DND-41 (cell line): ENCODE results near the gene GRWD1.

Source experiments
- ATAC-seq: fragments of 200-7000 bp; cut with Tn5 transposase; 3 replicates; pipeline ENCODE4 v1.9.1; 2021; ENCODE audit warnings: low read depth; ENCODE audit not compliant: insufficient read depth
- DNase-seq: peaks from one replicate; pipeline ENCODE4 v3.0.0-alpha.2; 2020
- H2AFZ ChIP-seq: 2 replicates; pipeline ENCODE4 v1.6.0; 2012; ENCODE audit warnings: low read depth, low read length
- H3K27ac ChIP-seq: 2 replicates; pipeline ENCODE4 v1.5.1; 2012; ENCODE audit warnings: low read length, inconsistent platforms
- H3K27me3 ChIP-seq: fragments of 200-600 bp; sonication (generic); 2 replicates; pipeline ENCODE4 v1.6.0; 2012; ENCODE audit warnings: low read length, mild to moderate bottlenecking, inconsistent platforms; ENCODE audit not compliant: insufficient read depth, poor library complexity
- H3K36me3 ChIP-seq: 2 replicates; pipeline ENCODE4 v1.5.1; 2012; ENCODE audit warnings: low read length, inconsistent platforms; ENCODE audit not compliant: insufficient read depth
- H3K4me1 ChIP-seq: 2 replicates; pipeline ENCODE4 v1.5.1; 2012; ENCODE audit warnings: mild to moderate bottlenecking, low read length; ENCODE audit not compliant: insufficient read depth
- H3K4me2 ChIP-seq: 2 replicates; pipeline ENCODE4 v1.6.0; 2012; ENCODE audit warnings: mild to moderate bottlenecking, moderate library complexity, low read length, inconsistent platforms; ENCODE audit not compliant: insufficient read depth
- H3K4me3 ChIP-seq, 2 experiments: fragments of 200-600 bp in 1 of 2; shearing (Covaris generic) in 1 of 2; 2 replicates each; pipeline ENCODE4 v1.5.1; 2012 to 2016; ENCODE audit warnings: inconsistent platforms in 2 of 2, low read length in 2 of 2, mild to moderate bottlenecking in 2 of 2, low read depth in 1 of 2, moderate library complexity in 1 of 2
- H3K79me2 ChIP-seq: 2 replicates; pipeline ENCODE4 v1.6.0; 2012; ENCODE audit warnings: low read length, inconsistent platforms; ENCODE audit not compliant: insufficient read depth
- H3K9ac ChIP-seq: 2 replicates; pipeline ENCODE4 v1.6.0; 2012; ENCODE audit warnings: low read depth, mild to moderate bottlenecking, inconsistent platforms, low read length, moderate library complexity
- H3K9me3 ChIP-seq: 2 replicates; pipeline ENCODE4 v1.5.1; 2012; ENCODE audit warnings: low read length, moderate library complexity, mild to moderate bottlenecking, inconsistent platforms; ENCODE audit not compliant: insufficient read depth, severe bottlenecking
- H4K20me1 ChIP-seq: 2 replicates; pipeline ENCODE4 v1.6.0; 2012; ENCODE audit warnings: low read length; ENCODE audit not compliant: insufficient read depth
- CTCF ChIP-seq: IDR thresholded peaks from 2 replicates; pipeline ENCODE4 v1.5.1; 2012; ENCODE audit warnings: borderline replicate concordance, low read length, moderate library complexity, mild to moderate bottlenecking; ENCODE audit not compliant: poor library complexity, severe bottlenecking; ENCODE audit errors: extremely low read depth
- EZH2 ChIP-seq: IDR thresholded peaks from 3 replicates; pipeline ENCODE4 v1.6.1; 2012; ENCODE audit warnings: borderline replicate concordance, low read depth, mild to moderate bottlenecking, moderate library complexity, low read length, inconsistent platforms; ENCODE audit not compliant: severe bottlenecking

GRWD1 gene

GRCh38 chr19:48476176-48476575, 30.4 kb downstream of the GRWD1 start:
- DNase-seq: no peak
- H2AFZ ChIP-seq: no peak overlapping the region
- peaks cover 18% of the 10 kb centered on the region for H3K79me2 ChIP-seq
- no peak overlapping the region for H3K9ac ChIP-seq
- H3K9me3 ChIP-seq: no peaks in the 10 kb centered on the region
- no peak overlapping the region for H3K27ac ChIP-seq
- peaks cover 9% of the 10 kb centered on the region for H3K4me1 ChIP-seq
- ATAC-seq: no peak
- H4K20me1 ChIP-seq: peaks cover 80% of the 10 kb centered on the region
- no peak overlapping the region for H3K4me2 ChIP-seq
- no peak overlapping the region for H3K4me3 ChIP-seq
- H3K36me3 ChIP-seq: peaks cover 96% of the 10 kb centered on the region
- TF ChIP-seq CTCF: no peak
- no peak for TF ChIP-seq EZH2
- no peaks in the 10 kb centered on the region for H3K27me3 ChIP-seq

- H3K4me2 ChIP-seq: no peak overlapping the region
- TF ChIP-seq CTCF (no peak), EZH2 (no peak)
- no peak overlapping the region for H2AFZ ChIP-seq
- peaks cover 8% of the 10 kb centered on the region for H3K79me2 ChIP-seq
- H3K27me3 ChIP-seq: no peaks in the 10 kb centered on the region
- H3K36me3 ChIP-seq: peaks cover 86% of the 10 kb centered on the region
- H3K4me3 ChIP-seq: no peak overlapping the region
- H3K27ac ChIP-seq: no peak overlapping the region
- H3K9ac ChIP-seq: no peak overlapping the region
- DNase-seq (no peak), ATAC-seq (no peak)
- no peaks in the 10 kb centered on the region for H3K9me3 ChIP-seq
- peaks cover under 1% of the 10 kb centered on the region; the same call in 1 of the 2 replicates for H3K4me1 ChIP-seq
- peaks cover 74% of the 10 kb centered on the region for H4K20me1 ChIP-seq
Measured at GRCh38 chr19:48477067-48477685, 31.4 kb downstream of the GRWD1 start.

- no peak overlapping the region for H3K4me3 ChIP-seq
- H3K4me2 ChIP-seq: no peak overlapping the region
- H3K79me2 ChIP-seq: 0 out of 2 replicates have a peak, but pooled peaks cover 3% of the 10 kb centered on the region
- ATAC-seq: no peak
- H4K20me1 ChIP-seq: peaks cover 68% of the 10 kb centered on the region
- no peaks in the 10 kb centered on the region for H3K27me3 ChIP-seq
- H2AFZ ChIP-seq: no peak overlapping the region
- peaks cover 81% of the 10 kb centered on the region for H3K36me3 ChIP-seq
- DNase-seq: no peak
- TF ChIP-seq CTCF (no peak), EZH2 (no peak)
- H3K27ac ChIP-seq: no peak overlapping the region
- no peak overlapping the region for H3K9ac ChIP-seq
- H3K9me3 ChIP-seq: no peaks in the 10 kb centered on the region
- H3K4me1 ChIP-seq: no peaks in the 10 kb centered on the region
Measured at GRCh38 chr19:48477698-48478338, 32.0 kb downstream of the GRWD1 start.
